H1 (cell line): ENCODE data around the gene DCUN1D4. TPM values are rescaled to one million over a fixed set of nuclear protein-coding genes. Genes with fewer than 3 reads are reported as not detected.

Experiments used
- CTCF ChIA-PET: fragments of 300-600 bp; sonication (Branson Sonifier 250); formaldehyde crosslinking; loops from one replicate; lab custom pipeline; 2021; ENCODE audit not compliant: partially characterized antibody; lab: Charles Lee
- POLR2A ChIA-PET: fragments of 300-600 bp; sonication (Branson Sonifier 250); formaldehyde crosslinking; loops from one replicate; lab custom pipeline; 2021; ENCODE audit warnings: inconsistent platforms; ENCODE audit not compliant: partially characterized antibody; lab: Charles Lee
- DNase-seq, 2 experiments: peaks; one replicate each; pipeline versions ENCODE4 v3.0.0 to v3.0.0-alpha.2; 2010 to 2022; ENCODE audit warnings: low spot score in 2 of 2, low read depth in 1 of 2, mixed read lengths in 1 of 2
- FAIRE-seq: peaks from 2 replicates; lab custom pipeline; 2011; peaks lifted over from hg19 to GRCh38; lab: Jason Lieb, UNC
- H2AFZ ChIP-seq: 2 replicates; pipeline ENCODE4 v1.8.1; 2012; ENCODE audit warnings: low read length, inconsistent platforms
- H2AK5ac ChIP-seq: 2 replicates; pipeline ENCODE4 v1.6.1; 2013; ENCODE audit warnings: low read depth, low read length
- H2BK120ac ChIP-seq: replicated peaks from 2 replicates; pipeline ENCODE3; 2013; ENCODE audit warnings: low read depth, low read length, inconsistent platforms
- H2BK12ac ChIP-seq: 2 replicates; pipeline ENCODE4 v1.6.1; 2013; ENCODE audit warnings: low read depth, low read length
- H2BK15ac ChIP-seq: 2 replicates; pipeline ENCODE4 v1.6.1; 2013; ENCODE audit warnings: low read length
- H2BK20ac ChIP-seq: 2 replicates; pipeline ENCODE4 v1.6.1; 2013; ENCODE audit warnings: low read length
- H2BK5ac ChIP-seq: 2 replicates; pipeline ENCODE4 v1.6.1; 2013; ENCODE audit warnings: low read depth, low read length
- H3K14ac ChIP-seq: 2 replicates; pipeline ENCODE4 v1.6.1; 2013; ENCODE audit warnings: inconsistent platforms; ENCODE audit not compliant: insufficient read length
- H3K18ac ChIP-seq: 2 replicates; pipeline ENCODE4 v1.6.1; 2013; ENCODE audit warnings: low read length; ENCODE audit errors: extremely low read depth
- H3K23ac ChIP-seq: 2 replicates; pipeline ENCODE4 v1.6.1; 2013; ENCODE audit warnings: inconsistent platforms; ENCODE audit not compliant: insufficient read length
- H3K23me2 ChIP-seq: 2 replicates; pipeline ENCODE4 v1.6.1; 2013; ENCODE audit warnings: low read depth, low read length
- H3K27ac ChIP-seq: 2 replicates; pipeline ENCODE4 v1.6.1; 2011; ENCODE audit warnings: low read depth, low read length, inconsistent platforms
- H3K27me3 ChIP-seq, 4 experiments: replicated peaks in 1 of 4; 1 replicate in 1 of 4; 2 replicates in 3 of 4; pipeline versions ENCODE4 v1.6.1 to v1.8.1; 2011 to 2013; ENCODE audit warnings: low read length in 3 of 4, mild to moderate bottlenecking in 3 of 4, inconsistent platforms in 2 of 4, mixed read lengths in 2 of 4, moderate library complexity in 1 of 4; ENCODE audit not compliant: control insufficient read depth in 3 of 4, insufficient read depth in 3 of 4; ENCODE audit errors: extremely low read depth in 1 of 4
- H3K36me3 ChIP-seq, 4 experiments: 2 replicates each; pipeline versions ENCODE4 v1.6.1 to v1.8.1; 2011 to 2013; ENCODE audit warnings: mild to moderate bottlenecking in 4 of 4, low read length in 3 of 4, moderate library complexity in 2 of 4, control low read depth in 1 of 4, inconsistent platforms in 1 of 4; ENCODE audit not compliant: insufficient read depth in 4 of 4, control insufficient read depth in 2 of 4
- H3K4ac ChIP-seq: replicated peaks from 2 replicates; pipeline ENCODE3; 2013; ENCODE audit warnings: low read length, low read depth, mixed read lengths, inconsistent platforms; ENCODE audit not compliant: insufficient read length
- H3K4me1 ChIP-seq, 4 experiments: replicated peaks in 1 of 4; 1 replicate in 1 of 4; 2 replicates in 3 of 4; pipeline versions ENCODE4 v1.6.1 to v1.8.1; 2011 to 2013; ENCODE audit warnings: low read length in 3 of 4, inconsistent platforms in 2 of 4, mixed read lengths in 1 of 4; ENCODE audit not compliant: insufficient read depth in 4 of 4, control insufficient read depth in 3 of 4
- H3K4me2 ChIP-seq, 2 experiments: 2 replicates each; pipeline versions ENCODE4 v1.6.1 to v1.8.1; 2011 to 2013; ENCODE audit warnings: low read depth in 2 of 2, low read length in 2 of 2, control low read depth in 1 of 2, inconsistent platforms in 1 of 2, mild to moderate bottlenecking in 1 of 2; ENCODE audit not compliant: insufficient read depth in 1 of 2
- H3K4me3 ChIP-seq, 4 experiments: fragments of 200-600, 300-600 bp in 1 of 4; sonication (generic), shearing (Covaris generic), sonication (Bioruptor Twin) in 1 of 4; 2 replicates each; pipeline versions ENCODE4 v1.5.1 to v1.8.1; 2011 to 2016; ENCODE audit warnings: low read length in 4 of 4, low read depth in 3 of 4, control low read depth in 2 of 4, inconsistent platforms in 2 of 4, mild to moderate bottlenecking in 2 of 4, mixed read lengths in 1 of 4, moderate library complexity in 1 of 4; ENCODE audit not compliant: insufficient read depth in 2 of 4; ENCODE audit errors: extremely low read depth in 1 of 4
- H3K56ac ChIP-seq: replicated peaks from 2 replicates; pipeline ENCODE3; 2013; ENCODE audit warnings: low read depth, mild to moderate bottlenecking, mixed read lengths, low read length, inconsistent platforms; ENCODE audit not compliant: insufficient read length
- H3K79me1 ChIP-seq: 2 replicates; pipeline ENCODE4 v1.6.1; 2013; ENCODE audit warnings: low read depth, low read length, control low read depth
- H3K79me2 ChIP-seq, 2 experiments: 2 replicates each; pipeline versions ENCODE4 v1.6.1 to v1.8.1; 2012 to 2013; ENCODE audit warnings: low read length in 2 of 2, mild to moderate bottlenecking in 2 of 2, inconsistent platforms in 1 of 2; ENCODE audit not compliant: insufficient read depth in 2 of 2, control insufficient read depth in 1 of 2
- H3K9ac ChIP-seq, 4 experiments: replicated peaks in 1 of 4; 1 replicate in 1 of 4; 2 replicates in 3 of 4; pipeline versions ENCODE4 v1.6.1 to v1.8.1; 2011 to 2013; ENCODE audit warnings: low read depth in 3 of 4, low read length in 3 of 4, control low read depth in 2 of 4, mild to moderate bottlenecking in 2 of 4, moderate library complexity in 2 of 4, inconsistent platforms in 1 of 4; ENCODE audit errors: extremely low read depth in 1 of 4
- H3K9me3 ChIP-seq, 2 experiments: 2 replicates each; pipeline versions ENCODE4 v1.6.1 to v1.8.1; 2012 to 2013; ENCODE audit warnings: mild to moderate bottlenecking in 2 of 2, moderate library complexity in 2 of 2, control low read depth in 1 of 2, inconsistent platforms in 1 of 2, low read depth in 1 of 2, low read length in 1 of 2, mixed read lengths in 1 of 2; ENCODE audit not compliant: insufficient read depth in 2 of 2
- H4K20me1 ChIP-seq, 2 experiments: replicated peaks in 1 of 2; 2 replicates each; pipeline versions ENCODE3 to v1.8.1; 2011 to 2013; ENCODE audit warnings: inconsistent platforms in 2 of 2, low read length in 2 of 2, mild to moderate bottlenecking in 1 of 2; ENCODE audit not compliant: insufficient read depth in 2 of 2, control insufficient read depth in 1 of 2
- H4K5ac ChIP-seq: 2 replicates; pipeline ENCODE4 v1.6.1; 2013; ENCODE audit warnings: low read length, low read depth, mixed read lengths, inconsistent platforms; ENCODE audit not compliant: insufficient read length
- H4K8ac ChIP-seq: 2 replicates; pipeline ENCODE4 v1.8.0; 2013; ENCODE audit warnings: mild to moderate bottlenecking, moderate library complexity, low read length, inconsistent platforms; ENCODE audit not compliant: insufficient read depth; ENCODE audit errors: extremely low read depth
- H4K91ac ChIP-seq: replicated peaks from 2 replicates; pipeline ENCODE3; 2013; ENCODE audit warnings: low read length, mixed read lengths, inconsistent platforms; ENCODE audit not compliant: insufficient read length
- CBX8 ChIP-seq: fragments of 300-800, 300-1000 bp; sonication (generic); IDR thresholded peaks from 2 replicates; pipeline ENCODE4 v1.7.1; 2016; ENCODE audit warnings: low read depth, low read length, borderline replicate concordance
- CHD2 ChIP-seq: IDR thresholded peaks from 2 replicates; pipeline ENCODE4 v1.6.1; 2012; ENCODE audit warnings: low read length, improper control_type of control experiment
- JUN ChIP-seq: IDR thresholded peaks from 2 replicates; pipeline ENCODE4 v1.6.1; 2011; ENCODE audit warnings: low read depth, mild to moderate bottlenecking, improper control_type of control experiment, low read length
- RNF2 ChIP-seq: fragments of 200-900, 300-1000 bp; sonication (generic); IDR thresholded peaks from 2 replicates; pipeline ENCODE4 v1.7.1; 2016; ENCODE audit warnings: borderline replicate concordance, low read depth, mild to moderate bottlenecking, antibody characterized with exemption, low read length; ENCODE audit not compliant: poor library complexity, severe bottlenecking; ENCODE audit errors: missing control alignments
- SIN3A ChIP-seq, 2 experiments: IDR thresholded peaks in 1 of 2; conservative IDR thresholded peaks in 1 of 2; 2 replicates each; pipeline ENCODE4 v1.6.1; 2011 to 2012; ENCODE audit warnings: low read length in 2 of 2, improper control_type of control experiment in 1 of 2, low read depth in 1 of 2, mild to moderate bottlenecking in 1 of 2
- TAF7 ChIP-seq: optimal IDR thresholded peaks from 2 replicates; pipeline ENCODE3; 2011; ENCODE audit warnings: low read depth, mild to moderate bottlenecking, inconsistent platforms, low read length, moderate library complexity, borderline replicate concordance
- WGBS, 2 experiments: shearing (Covaris generic) in 1 of 2; methylation state at CpG; one replicate each; pipeline versions ENCODE4 v1.1.6 to v1.1.7; 2013 to 2015; ENCODE audit warnings: low lambda C conversion rate in 2 of 2, mixed read lengths in 2 of 2, inconsistent platforms in 1 of 2, low coverage in 1 of 2, missing lambda C conversion rate in 1 of 2; ENCODE audit not compliant: insufficient replicate concordance in 2 of 2, insufficient coverage in 1 of 2, insufficient read length in 1 of 2; ENCODE audit errors: extremely low coverage in 1 of 2, missing lambda C conversion rate in 1 of 2; 5-methylcytosine and 5-hydroxymethylcytosine counted together
- polyA plus RNA-seq, 7 experiments: library from polyadenylated mRNA; depleted of rRNA in 3 of 7; stranded (reverse) in 5 of 7; unstranded in 2 of 7; fragments of >200 nt in 5 of 7; fragments of 200-250 nt in 2 of 7; gene quantifications; 1 replicate in 5 of 7; 2 replicates in 1 of 7; 4 replicates in 1 of 7; pipeline versions ENCODE4 v1.2.1 to v1.2.3, GENCODE V29; 2011 to 2013; ENCODE audit warnings: missing spikeins in 2 of 7, mixed read lengths in 2 of 7
- total RNA-seq: library from RNA; stranded (reverse); fragmentation: NEBNext Ultra II Directional; extraction: Animal tissue kit (Norgen Biotek cat#: 25700); gene quantifications from 2 replicates; pipeline ENCODE4 v1.2.1, GENCODE V29; 2021
- TF ChIP-seq, protein P1 (sequence below): IDR thresholded peaks from 2 replicates; pipeline ENCODE4 v1.6.1; 2012; ENCODE audit warnings: inconsistent platforms

The DCUN1D4 gene
- total and polyA plus RNA-seq, 2 of the 8 experiments (the other 6 are each of a cell fraction or from before 2014, with no cell fraction given), result 22.9 to 55.9 TPM

DNA sequence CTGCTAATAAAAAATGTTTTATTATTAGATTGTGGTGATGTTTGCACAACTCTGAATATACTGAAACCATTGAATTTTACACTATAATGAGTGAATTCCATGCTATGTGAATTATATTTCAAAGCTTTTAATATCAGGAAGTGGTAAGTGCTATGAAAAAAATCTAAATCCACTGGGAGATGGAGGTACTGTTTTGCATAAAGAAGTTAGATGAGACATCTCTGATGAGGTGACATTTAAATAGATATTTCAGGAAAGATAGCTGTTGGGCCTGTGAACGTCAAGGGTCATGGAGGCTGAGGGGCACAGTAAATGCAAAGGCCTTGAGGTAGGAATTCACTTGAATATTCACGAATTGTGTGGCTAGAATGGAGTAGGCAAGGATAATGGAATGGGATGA is 12.3 kb downstream of the DCUN1D4 start:
- H4K8ac ChIP-seq, result no peak overlapping the region
- WGBS, 2 experiments, result 83% methylated on average over 2 of the region's 2 CpGs; no CpG with 5 or more reads in 1 of the 2 experiments
- H2BK15ac ChIP-seq, result no peak overlapping the region
- H3K9me3 ChIP-seq, result no peaks in the 10 kb centered on the region
- ChIA-PET CTCF (no interaction called here), POLR2A (no interaction called here)
- H2BK120ac ChIP-seq, result no peak overlapping the region
- H3K4ac ChIP-seq, result no peak overlapping the region
- peaks cover 9 to 99% of the 10 kb centered on the region in 2 experiments for H3K79me2 ChIP-seq
- DNase-seq, result no peak
- H3K23me2 ChIP-seq, result no peaks in the 10 kb centered on the region
- no peak overlapping the region for H3K56ac ChIP-seq
- H2BK20ac ChIP-seq, result no peak overlapping the region
- FAIRE-seq, result no peak
- H3K27ac ChIP-seq, result no peak overlapping the region
- H2AFZ ChIP-seq, result no peak overlapping the region
- H2BK12ac ChIP-seq, result no peak overlapping the region
- no peak overlapping the region for H4K5ac ChIP-seq
- no peak overlapping the region for H3K4me3 ChIP-seq
- H3K18ac ChIP-seq, result no peak overlapping the region
- H4K91ac ChIP-seq, result no peak overlapping the region
- no peak overlapping the region for H2AK5ac ChIP-seq
- no peaks in the 10 kb centered on the region; a peak in 1 of 8 replicates for H3K36me3 ChIP-seq
- H3K79me1 ChIP-seq, result peaks cover 5% of the 10 kb centered on the region; the same call in 1 of the 2 replicates
- H3K23ac ChIP-seq, result no peak overlapping the region
- no peak overlapping the region for H3K9ac ChIP-seq
- peaks cover 9 to 29% (median 21%) of the 10 kb centered on the region in 4 experiments for H3K4me1 ChIP-seq
- no peaks in the 10 kb centered on the region for H3K27me3 ChIP-seq
- H2BK5ac ChIP-seq, result no peak overlapping the region
- no peak overlapping the region for H3K4me2 ChIP-seq
- H3K14ac ChIP-seq, result no peak overlapping the region
- peaks cover 7 to 8% of the 10 kb centered on the region in 2 experiments for H4K20me1 ChIP-seq
- TF ChIP-seq CBX8, result no peak
- TF ChIP-seq, protein P1, sequence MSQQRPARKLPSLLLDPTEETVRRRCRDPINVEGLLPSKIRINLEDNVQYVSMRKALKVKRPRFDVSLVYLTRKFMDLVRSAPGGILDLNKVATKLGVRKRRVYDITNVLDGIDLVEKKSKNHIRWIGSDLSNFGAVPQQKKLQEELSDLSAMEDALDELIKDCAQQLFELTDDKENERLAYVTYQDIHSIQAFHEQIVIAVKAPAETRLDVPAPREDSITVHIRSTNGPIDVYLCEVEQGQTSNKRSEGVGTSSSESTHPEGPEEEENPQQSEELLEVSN, result no peak
- TF ChIP-seq RNF2, result no peak
- TF ChIP-seq SIN3A (conservative IDR thresholded peaks at IDR 0.05 in 1 of 2, IDR thresholded peaks at IDR 0.05 in 1 of 2; ENCODE audit: low read depth in 1 of 2, low read length in 2 of 2), result no peak
- no peak for TF ChIP-seq CHD2
- no peak for TF ChIP-seq JUN
- TF ChIP-seq TAF7, result no peak
